NT2/D1 (cell line): Measurements from ENCODE around the gene CEP43.

Experiments used
- SUZ12 ChIP-seq: IDR thresholded peaks from 2 replicates; pipeline ENCODE4 v1.6.1; 2011; ENCODE audit not compliant: insufficient read length, insufficient read depth; ENCODE audit errors: extremely low read depth
- YY1 ChIP-seq: IDR thresholded peaks from 2 replicates; pipeline ENCODE4 v1.6.1; 2011; ENCODE audit not compliant: insufficient read length, insufficient read depth
- ZNF274 ChIP-seq: IDR thresholded peaks from 2 replicates; pipeline ENCODE4 v1.6.1; 2011; ENCODE audit warnings: mild to moderate bottlenecking, low read depth, low read length

- TF ChIP-seq YY1 (no peak), ZNF274 (no peak), SUZ12 (no peak)
Observed at GRCh38 chr6:166966268-166966667, 32.9 kb upstream of the CEP43 start.
